Measurements from ENCODE around the gene ATP10A. TPM values are rescaled to one million over a fixed set of nuclear protein-coding genes. Genes with fewer than 3 reads are reported as not detected.

Gene ATP10A
- total RNA-seq, 1 experiment from 2014 or later, result 0.02 TPM

DNA sequence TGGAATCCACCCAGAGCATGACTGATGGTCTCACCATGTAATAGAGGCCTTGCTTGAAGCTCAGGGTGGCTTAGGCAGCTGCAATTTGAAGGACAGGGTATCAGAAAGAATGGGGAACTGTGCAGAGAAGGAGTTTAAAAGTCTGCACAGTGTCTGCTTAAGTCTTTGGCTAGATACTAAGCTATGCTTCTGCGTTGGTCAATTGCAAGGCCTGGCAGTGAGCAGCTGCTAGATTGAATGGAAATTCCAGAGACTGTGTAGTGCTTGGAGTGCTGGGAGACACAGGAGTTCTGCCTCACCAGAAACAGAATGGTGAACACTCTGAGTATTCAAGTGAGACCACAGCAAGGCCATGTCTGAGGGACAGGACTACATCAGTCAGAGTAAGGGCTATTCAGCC is 17.3 kb upstream of the ATP10A start:
- Histone ChIP-seq H3K9ac (ENCODE audit: low read length) (no peak overlapping the region), H3K27me3 (ENCODE audit: insufficient read depth, low read length) (no peaks in the 10 kb centered on the region), H3K9me2 (ENCODE audit: insufficient read depth) (no peaks in the 10 kb centered on the region), H3K4me2 (ENCODE audit: low read length) (no peak overlapping the region), H3K9me3 (ENCODE audit: control insufficient read depth in 1 of 2, insufficient read depth in 1 of 2, low read depth in 1 of 2, low read length in 2 of 2) (peaks cover 5 to 14% of the 10 kb centered on the region in 2 experiments; a peak in 2 of 4 replicates), H3K27ac (ENCODE audit: low read depth, low read length) (no peak overlapping the region), H3K4me1 (ENCODE audit: control insufficient read depth in 1 of 2, insufficient read depth in 2 of 2, low read length in 2 of 2) (no peaks in the 10 kb centered on the region), H4K20me1 (ENCODE audit: insufficient read depth) (no peaks in the 10 kb centered on the region), H2AFZ (ENCODE audit: low read depth, low read length, poor library complexity, severe bottlenecking) (no peak overlapping the region), H3K4me3 (replicated peaks in 1 of 2; ENCODE audit: low read depth in 1 of 2, low read length in 2 of 2) (no peak overlapping the region), H3K79me2 (ENCODE audit: insufficient read depth, low read length) (no peaks in the 10 kb centered on the region), H3K36me3 (ENCODE audit: control insufficient read depth in 1 of 2, insufficient read depth in 2 of 2, low read length in 2 of 2) (no peaks in the 10 kb centered on the region)
- ATAC-seq, result no peak
- no TSS peak for BruUV-seq (replicated peaks)
- ChIA-PET RAD21 (ENCODE audit: low non-redundant PET in 1 of 2, low total read pairs in 2 of 2, uncharacterized antibody in 2 of 2, unreplicated experiment in 2 of 2) (no interaction called here), CTCF (no interaction called here), POLR2A (no interaction called here)
- intact Hi-C loops (cut with micrococcal nuclease), result no loop called here
- no peak for TF ChIP-seq SIN3A (IDR thresholded peaks at IDR 0.05; ENCODE audit: low read depth)
- TF ChIP-seq EGR1 (IDR thresholded peaks at IDR 0.05; ENCODE audit: low read depth), result no peak
- no peak for TF ChIP-seq ELF1 (IDR thresholded peaks at IDR 0.05; ENCODE audit: borderline replicate concordance, low read depth)
- no peak for TF ChIP-seq RAD21 (IDR thresholded peaks at IDR 0.05; ENCODE audit: low read depth)
- no peak for DNase-seq (ENCODE audit: low read depth, low spot score)

DNA sequence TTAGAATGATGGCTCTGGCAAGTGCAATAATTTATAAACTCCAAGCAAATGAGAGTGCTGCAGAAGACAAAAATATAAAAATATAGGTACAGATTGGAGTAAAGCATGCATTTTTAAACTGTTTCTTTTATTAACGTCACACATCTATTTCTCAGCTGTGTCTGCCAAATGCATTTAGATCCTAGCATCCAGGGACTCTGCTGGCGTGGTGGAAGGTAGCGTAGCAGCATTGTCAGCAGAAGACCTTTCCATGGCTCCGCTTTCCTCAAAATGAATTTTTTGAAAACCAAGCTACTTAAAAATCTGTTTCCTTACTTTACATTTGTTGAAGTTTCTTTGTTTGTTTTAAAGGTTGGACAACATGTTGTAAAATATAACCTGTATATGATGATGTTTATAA is 16.3 kb upstream of the ATP10A start:
- no peak for DNase-seq (ENCODE audit: low read depth, low spot score)
- no peak for ATAC-seq
- H3K27me3 ChIP-seq (ENCODE audit: insufficient read depth, low read length), result no peaks in the 10 kb centered on the region
- no peaks in the 10 kb centered on the region for H4K20me1 ChIP-seq (ENCODE audit: insufficient read depth)
- H3K79me2 ChIP-seq (ENCODE audit: insufficient read depth, low read length), result no peaks in the 10 kb centered on the region
- no peaks in the 10 kb centered on the region for H3K36me3 ChIP-seq (ENCODE audit: control insufficient read depth in 1 of 2, insufficient read depth in 2 of 2, low read length in 2 of 2)
- no peak overlapping the region for H3K4me3 ChIP-seq (replicated peaks in 1 of 2; ENCODE audit: low read depth in 1 of 2, low read length in 2 of 2)
- ChIA-PET POLR2A (no interaction called here), RAD21 (ENCODE audit: low non-redundant PET in 1 of 2, low total read pairs in 2 of 2, uncharacterized antibody in 2 of 2, unreplicated experiment in 2 of 2) (no interaction called here), CTCF (no interaction called here)
- peaks cover 7 to 17% of the 10 kb centered on the region in 2 experiments; a peak in 2 of 4 replicates for H3K9me3 ChIP-seq (ENCODE audit: control insufficient read depth in 1 of 2, insufficient read depth in 1 of 2, low read depth in 1 of 2, low read length in 2 of 2)
- no peak overlapping the region for H3K4me2 ChIP-seq (ENCODE audit: low read length)
- BruUV-seq (replicated peaks), result no TSS peak
- no peak overlapping the region for H2AFZ ChIP-seq (ENCODE audit: low read depth, low read length, poor library complexity, severe bottlenecking)
- TF ChIP-seq SIN3A (IDR thresholded peaks at IDR 0.05; ENCODE audit: low read depth) (no peak), SP1 (IDR thresholded peaks at IDR 0.05; ENCODE audit: low read depth) (no peak), CTCF (IDR thresholded peaks at IDR 0.05 in 2 of 3, conservative IDR thresholded peaks at IDR 0.05 in 1 of 3; ENCODE audit: borderline replicate concordance in 1 of 3, insufficient read depth in 1 of 3, low read depth in 2 of 3, low read length in 2 of 3) (no peak), ELF1 (IDR thresholded peaks at IDR 0.05; ENCODE audit: borderline replicate concordance, low read depth) (no peak), EGR1 (IDR thresholded peaks at IDR 0.05; ENCODE audit: low read depth) (no peak)
- no peak overlapping the region for H3K27ac ChIP-seq (ENCODE audit: low read depth, low read length)
- no peaks in the 10 kb centered on the region for H3K9me2 ChIP-seq (ENCODE audit: insufficient read depth)
- no peaks in the 10 kb centered on the region for H3K4me1 ChIP-seq (ENCODE audit: control insufficient read depth in 1 of 2, insufficient read depth in 2 of 2, low read length in 2 of 2)
- H3K9ac ChIP-seq (ENCODE audit: low read length), result no peak overlapping the region
- intact Hi-C loops (cut with micrococcal nuclease), result no loop called here
